Naive thymus-derived CD8-positive, alpha-beta T cell (primary cell): ENCODE data around the gene RASA3. TPM values are rescaled to one million over a fixed set of nuclear protein-coding genes. Genes with fewer than 3 reads are reported as not detected.
"Not testable (repeated sequence)": the region's sequence is repeated elsewhere in the genome, so short reads cannot be mapped to it uniquely, and the experiment has no call there.

Source experiments
- ATAC-seq, 2 donors: fragments of 150-1000 bp; cut with Tn5 transposase in 1 of 2; sonication (Bioruptor Pico), chemical (Tn5 transposase) in 1 of 2; 1 replicate in 1 of 2; 2 replicates in 1 of 2; pipeline ENCODE4 v1.10.0; 2021; ENCODE audit warnings: mild to moderate bottlenecking in 2 of 2, moderate library complexity in 2 of 2
- POLR2A ChIA-PET: fragments of 350-600 bp; sonication (Branson Sonifier 250); formaldehyde crosslinking; loops from one replicate; lab custom pipeline; 2021; ENCODE audit warnings: antibody characterized with exemption; lab: Charles Lee
- DNase-seq, 10 donors: peaks; one replicate each; pipeline versions ENCODE4 v3.0.0 to v3.0.0-alpha.2; 2020 to 2022
- H3K27ac Mint-ChIP-seq, 10 donors: one replicate each; pipeline ENCODE4 v1.8.0; 2020 to 2022; ENCODE audit warnings: mild to moderate bottlenecking in 10 of 10, mixed read lengths in 10 of 10, moderate library complexity in 4 of 10, inconsistent platforms in 1 of 10
- H3K27me3 Mint-ChIP-seq, 5 donors: one replicate each; pipeline ENCODE4 v1.8.0; 2021 to 2022; ENCODE audit warnings: mixed read lengths in 5 of 5
- H3K36me3 Mint-ChIP-seq, 3 donors: one replicate each; pipeline ENCODE4 v1.8.0; 2020 to 2022; ENCODE audit warnings: mixed read lengths in 3 of 3, mild to moderate bottlenecking in 2 of 3, inconsistent platforms in 1 of 3
- H3K4me1 Mint-ChIP-seq, 4 donors: one replicate each; pipeline ENCODE4 v1.8.0; 2021 to 2022; ENCODE audit warnings: mixed read lengths in 4 of 4
- H3K4me3 Mint-ChIP-seq, 10 donors: one replicate each; pipeline ENCODE4 v1.8.0; 2020 to 2022; ENCODE audit warnings: mild to moderate bottlenecking in 10 of 10, mixed read lengths in 10 of 10, moderate library complexity in 6 of 10, inconsistent platforms in 1 of 10
- H3K9me3 Mint-ChIP-seq, 9 donors: one replicate each; pipeline ENCODE4 v1.8.0; 2020 to 2022; ENCODE audit warnings: mixed read lengths in 9 of 9, mild to moderate bottlenecking in 3 of 9, inconsistent platforms in 1 of 9, moderate library complexity in 1 of 9
- polyA plus RNA-seq, 3 donors: library from polyadenylated mRNA; unstranded; fragments of 300-500 nt; fragmentation: Illumina TruSeq; gene quantifications; one replicate each; pipeline ENCODE4 v1.2.3, GENCODE V29; 2021
- total RNA-seq, 8 experiments: library from RNA in 2 of 8; stranded (reverse) in 2 of 8; gene quantifications; one replicate each; pipeline ENCODE4 v1.2.3 and lab custom pipeline; 2021 to 2026

The RASA3 gene
- total RNA-seq: 100 to 1,000 TPM; 194 to 196 TPM
- polyA plus RNA-seq: 100 to 1,000 TPM in 2 of 3 donors, 10 to 100 TPM in 1; 62.2 to 169 (median 105) TPM
- total RNA-seq (lab: John Stamatoyannopoulos, UW): 45.6 to 478 (median 322) reads per million in 6 experiments

GRCh38 chr13:114132419-114133121, at the start of gene RASA3:
Gene RASA3 (minus strand): TSS chr13:114132623. CDS start chr13:114132489, 134 bp downstream.
- Mint-ChIP-seq H3K27me3 (peaks cover 0 to 2% (median 0%) of the 10 kb centered on the region in 5 donors), H3K9me3 (peaks cover 0 to 3% (median 0%) of the 10 kb centered on the region in 9 donors), H3K4me1 (peaks cover 37 to 67% (median 58%) of the 10 kb centered on the region in 4 donors), H3K27ac (peak within 1 kb of the TSS; percentile 88 to 100 (median 98)), H3K36me3 (peaks cover 11 to 14% (median 13%) of the 10 kb centered on the region in 3 donors), H3K4me3 (peak within 1 kb of the TSS; percentile 94 to 100 (median 98))
- peak; percentile 27 to 40 for ATAC-seq
- peak; percentile 45 to 77 (median 62) for DNase-seq
- POLR2A ChIA-PET: interaction anchor here (1.0 to 13.0 kb wide), 12 partner anchors 8 to 94 kb away, joined by 3 to 207 read pairs (median 16); no protein-coding TSS in a partner anchor

GRCh38 chr13:114179087-114179658, 46.8 kb upstream of the RASA3 start, which contains the start of gene CFAP97D2:
Gene CFAP97D2 (plus strand): TSS chr13:114179257. CDS start chr13:114179331, 74 bp downstream.
- POLR2A ChIA-PET: interaction anchor here (0.7 to 7.5 kb wide), 4 partner anchors 9 to 36 kb away, joined by 3 to 62 read pairs (median 4); no protein-coding TSS in a partner anchor
- Mint-ChIP-seq H3K9me3 (peaks cover 0 to 6% (median 0%) of the 10 kb centered on the region in 9 donors), H3K4me3 (peak within 1 kb of the TSS in 5 of 10 donors; percentile 11 to 34 (median 15)), H3K4me1 (peaks cover 27 to 73% (median 58%) of the 10 kb centered on the region in 4 donors), H3K36me3 (peaks cover 0 to 7% (median 3%) of the 10 kb centered on the region in 3 donors), H3K27me3 (no peaks in the 10 kb centered on the region), H3K27ac (peak within 1 kb of the TSS in 6 of 10 donors; percentile 33 to 79 (median 70))
- no peak for ATAC-seq
- DNase-seq: no peak

- Mint-ChIP-seq H3K27ac (peak overlapping the region in 6 of 10 donors; percentile 5 to 78 (median 25)), H3K4me1 (peaks cover 22 to 66% (median 53%) of the 10 kb centered on the region in 4 donors), H3K36me3 (peaks cover 0 to 16% (median 8%) of the 10 kb centered on the region in 3 donors), H3K27me3 (no peaks in the 10 kb centered on the region), H3K4me3 (no peak overlapping the region), H3K9me3 (peaks cover 0 to 23% (median 3%) of the 10 kb centered on the region in 9 donors)
- no peak for DNase-seq
- POLR2A ChIA-PET: interaction anchor here (1.3 to 7.5 kb wide), 3 partner anchors 9 to 112 kb away, joined by 3 to 62 read pairs (median 10); no protein-coding TSS in a partner anchor
- ATAC-seq: peak in 1 of 2 donors; percentile 35
Observed at GRCh38 chr13:114177245-114178010, 45.0 kb upstream of the RASA3 start.

GRCh38 chr13:114176359-114176902, 44.0 kb upstream of the RASA3 start:
- H3K9me3 Mint-ChIP-seq: peaks cover 0 to 33% (median 3%) of the 10 kb centered on the region in 9 donors
- DNase-seq, H3K27me3 Mint-ChIP-seq, ATAC-seq: not testable (repeated sequence)
- peaks cover 0 to 21% (median 8%) of the 10 kb centered on the region in 3 donors for H3K36me3 Mint-ChIP-seq
- H3K27ac Mint-ChIP-seq: peak overlapping the region in 5 of 10 donors; percentile 13 to 41 (median 37)
- peak overlapping the region in 2 of 10 donors; percentile 34 to 36 for H3K4me3 Mint-ChIP-seq
- peaks cover 19 to 64% (median 51%) of the 10 kb centered on the region in 4 donors for H3K4me1 Mint-ChIP-seq
- POLR2A ChIA-PET: interaction anchor here (1.3 to 7.5 kb wide), 3 partner anchors 11 to 111 kb away, joined by 3 to 62 read pairs (median 5); no protein-coding TSS in a partner anchor

GRCh38 chr13:114174529-114174961, 42.1 kb upstream of the RASA3 start:
- ATAC-seq (no peak), DNase-seq (no peak)
- POLR2A ChIA-PET: interaction anchor here (0.7 to 7.5 kb wide), 6 partner anchors 10 to 65 kb away, joined by 3 to 62 read pairs (median 6); no protein-coding TSS in a partner anchor
- H3K27me3 Mint-ChIP-seq: no peaks in the 10 kb centered on the region
- peaks cover 0 to 21% (median 5%) of the 10 kb centered on the region in 3 donors for H3K36me3 Mint-ChIP-seq
- H3K9me3 Mint-ChIP-seq: peaks cover 0 to 34% (median 3%) of the 10 kb centered on the region in 9 donors
- H3K27ac Mint-ChIP-seq: peak overlapping the region in 7 of 10 donors; percentile 5 to 66 (median 30)
- peak overlapping the region in 2 of 10 donors; percentile 22 to 27 for H3K4me3 Mint-ChIP-seq
- H3K4me1 Mint-ChIP-seq: peaks cover 10 to 48% (median 35%) of the 10 kb centered on the region in 4 donors

GRCh38 chr13:114173745-114174144, 41.3 kb upstream of the RASA3 start:
- peak overlapping the region in 1 of 10 donors; percentile 86 for H3K27ac Mint-ChIP-seq
- ATAC-seq (no peak), DNase-seq (no peak)
- peaks cover 0 to 42% (median 6%) of the 10 kb centered on the region in 9 donors for H3K9me3 Mint-ChIP-seq
- H3K4me1 Mint-ChIP-seq: peaks cover 11 to 49% (median 30%) of the 10 kb centered on the region in 4 donors
- no peaks in the 10 kb centered on the region for H3K27me3 Mint-ChIP-seq
- POLR2A ChIA-PET: interaction anchor here (0.6 to 7.5 kb wide), 7 partner anchors 9 to 64 kb away, joined by 3 to 62 read pairs (median 5); no protein-coding TSS in a partner anchor
- peaks cover 0 to 22% (median 5%) of the 10 kb centered on the region in 3 donors for H3K36me3 Mint-ChIP-seq
- H3K4me3 Mint-ChIP-seq: no peak overlapping the region

- Mint-ChIP-seq H3K36me3 (peaks cover 0 to 22% (median 5%) of the 10 kb centered on the region in 3 donors), H3K27ac (peak overlapping the region in 1 of 10 donors; percentile 32), H3K27me3 (no peaks in the 10 kb centered on the region), H3K4me1 (peaks cover 8 to 48% (median 29%) of the 10 kb centered on the region in 4 donors), H3K4me3 (no peak overlapping the region), H3K9me3 (peaks cover 0 to 44% (median 7%) of the 10 kb centered on the region in 9 donors)
- DNase-seq: no peak
- POLR2A ChIA-PET: interaction anchor here (0.9 to 7.5 kb wide), 5 partner anchors 9 to 53 kb away, joined by 3 to 62 read pairs (median 7); no protein-coding TSS in a partner anchor
- no peak for ATAC-seq
Observed at GRCh38 chr13:114173272-114173671, 40.8 kb upstream of the RASA3 start.

- H3K36me3 Mint-ChIP-seq: peaks cover 0 to 29% (median 1%) of the 10 kb centered on the region in 3 donors
- H3K9me3 Mint-ChIP-seq: peaks cover 0 to 53% (median 10%) of the 10 kb centered on the region in 9 donors
- peak overlapping the region in 6 of 10 donors; percentile 7 to 61 (median 40) for H3K4me3 Mint-ChIP-seq
- H3K27ac Mint-ChIP-seq: peak overlapping the region in 9 of 10 donors; percentile 35 to 91 (median 84)
- H3K27me3 Mint-ChIP-seq: no peaks in the 10 kb centered on the region
- POLR2A ChIA-PET: interaction anchor here (1.0 to 11.7 kb wide), 13 partner anchors 9 to 46 kb away, joined by 3 to 114 read pairs (median 7); partner anchors contain the start of gene CFAP97D2
- no peak for DNase-seq
- peaks cover 30 to 59% (median 51%) of the 10 kb centered on the region in 4 donors for H3K4me1 Mint-ChIP-seq
- peak; percentile 54 to 60 for ATAC-seq
Observed at GRCh38 chr13:114167885-114168284, 35.5 kb upstream of the RASA3 start.

- peak; percentile 37 to 70 for ATAC-seq
- no peak for DNase-seq
- peak overlapping the region; percentile 35 to 91 (median 83) for H3K27ac Mint-ChIP-seq
- POLR2A ChIA-PET: interaction anchor here (1.0 to 11.7 kb wide), 13 partner anchors 9 to 56 kb away, joined by 4 to 114 read pairs (median 8); partner anchors contain the start of gene CFAP97D2
- H3K27me3 Mint-ChIP-seq: no peaks in the 10 kb centered on the region
- H3K4me1 Mint-ChIP-seq: peaks cover 35 to 64% (median 55%) of the 10 kb centered on the region in 4 donors
- peak overlapping the region in 8 of 10 donors; percentile 22 to 61 (median 41) for H3K4me3 Mint-ChIP-seq
- H3K9me3 Mint-ChIP-seq: peaks cover 0 to 50% (median 10%) of the 10 kb centered on the region in 9 donors
- peaks cover 0 to 29% (median 0%) of the 10 kb centered on the region in 3 donors for H3K36me3 Mint-ChIP-seq
Observed at GRCh38 chr13:114167426-114167825, 35.0 kb upstream of the RASA3 start.

GRCh38 chr13:114166381-114167131, 34.1 kb upstream of the RASA3 start:
- POLR2A ChIA-PET: interaction anchor here (0.7 to 11.7 kb wide), 16 partner anchors 9 to 101 kb away, joined by 3 to 114 read pairs (median 7); partner anchors contain the start of gene CFAP97D2
- H3K36me3 Mint-ChIP-seq: peaks cover 0 to 31% (median 6%) of the 10 kb centered on the region in 3 donors
- H3K27ac Mint-ChIP-seq: peak overlapping the region; percentile 35 to 91 (median 83)
- DNase-seq (no peak), ATAC-seq (peak; percentile 26 to 30)
- H3K9me3 Mint-ChIP-seq: peaks cover 0 to 54% (median 10%) of the 10 kb centered on the region in 9 donors
- H3K27me3 Mint-ChIP-seq: no peaks in the 10 kb centered on the region
- H3K4me3 Mint-ChIP-seq: peak overlapping the region in 8 of 10 donors; percentile 14 to 79 (median 43)
- H3K4me1 Mint-ChIP-seq: peaks cover 40 to 73% (median 64%) of the 10 kb centered on the region in 4 donors
